ENCODE results near the gene SKIC2. TPM values are rescaled to one million over a fixed set of nuclear protein-coding genes. Genes with fewer than 3 reads are reported as not detected.

The SKIC2 gene
- total and polyA plus RNA-seq, 4 donors, result 28.1 to 78.0 (median 61.6) TPM

DNA sequence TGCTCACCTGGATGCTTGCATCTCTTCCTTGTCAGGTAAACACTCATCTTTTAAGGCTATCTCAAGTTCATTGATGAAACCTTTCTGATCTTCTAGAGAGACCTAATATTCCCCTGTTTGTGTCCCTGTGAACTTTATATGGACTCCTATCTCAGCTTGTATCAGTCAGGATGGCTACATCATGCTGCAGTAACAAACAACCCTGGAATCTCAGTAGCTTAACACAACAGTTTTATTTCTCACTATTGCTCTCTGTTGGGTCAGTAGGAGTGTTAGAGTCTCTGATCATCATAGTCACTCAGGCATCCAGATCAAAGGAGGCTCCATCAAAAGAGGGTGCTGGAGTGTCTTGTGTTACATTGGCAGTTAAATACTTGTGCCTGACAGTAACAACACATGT, 43.6 kb upstream of the SKIC2 start:
- DNase-seq (no peak), ATAC-seq (ENCODE audit: insufficient read depth, low FRiP score) (no peak)
- TF ChIP-seq, protein P1, sequence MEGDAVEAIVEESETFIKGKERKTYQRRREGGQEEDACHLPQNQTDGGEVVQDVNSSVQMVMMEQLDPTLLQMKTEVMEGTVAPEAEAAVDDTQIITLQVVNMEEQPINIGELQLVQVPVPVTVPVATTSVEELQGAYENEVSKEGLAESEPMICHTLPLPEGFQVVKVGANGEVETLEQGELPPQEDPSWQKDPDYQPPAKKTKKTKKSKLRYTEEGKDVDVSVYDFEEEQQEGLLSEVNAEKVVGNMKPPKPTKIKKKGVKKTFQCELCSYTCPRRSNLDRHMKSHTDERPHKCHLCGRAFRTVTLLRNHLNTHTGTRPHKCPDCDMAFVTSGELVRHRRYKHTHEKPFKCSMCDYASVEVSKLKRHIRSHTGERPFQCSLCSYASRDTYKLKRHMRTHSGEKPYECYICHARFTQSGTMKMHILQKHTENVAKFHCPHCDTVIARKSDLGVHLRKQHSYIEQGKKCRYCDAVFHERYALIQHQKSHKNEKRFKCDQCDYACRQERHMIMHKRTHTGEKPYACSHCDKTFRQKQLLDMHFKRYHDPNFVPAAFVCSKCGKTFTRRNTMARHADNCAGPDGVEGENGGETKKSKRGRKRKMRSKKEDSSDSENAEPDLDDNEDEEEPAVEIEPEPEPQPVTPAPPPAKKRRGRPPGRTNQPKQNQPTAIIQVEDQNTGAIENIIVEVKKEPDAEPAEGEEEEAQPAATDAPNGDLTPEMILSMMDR (IDR thresholded peaks at IDR 0.05; ENCODE audit: control extremely low read depth, extremely low read depth), result no peak
- Histone ChIP-seq H3K4me3 (no peak overlapping the region), H3K27me3 (ENCODE audit: control insufficient read depth in 3 of 3, insufficient read depth in 3 of 3, low read length in 2 of 3) (no peaks in the 10 kb centered on the region), H3K9me3 (ENCODE audit: control insufficient read depth in 4 of 4, insufficient read depth in 3 of 4, low read length in 3 of 4) (no peaks in the 10 kb centered on the region), H3K4me1 (ENCODE audit: control insufficient read depth in 5 of 5, insufficient read depth in 5 of 5, low read length in 5 of 5) (peaks cover 0 to 1% (median 0%) of the 10 kb centered on the region in 5 donors), H3K27ac (ENCODE audit: low read depth in 1 of 2, low read length in 1 of 2) (no peak overlapping the region), H3K9ac (ENCODE audit: insufficient read depth in 1 of 2, low read length in 2 of 2) (no peak overlapping the region), H3K36me3 (ENCODE audit: control insufficient read depth in 4 of 4, insufficient read depth in 4 of 4, low read length in 4 of 4) (no peaks in the 10 kb centered on the region)

DNA sequence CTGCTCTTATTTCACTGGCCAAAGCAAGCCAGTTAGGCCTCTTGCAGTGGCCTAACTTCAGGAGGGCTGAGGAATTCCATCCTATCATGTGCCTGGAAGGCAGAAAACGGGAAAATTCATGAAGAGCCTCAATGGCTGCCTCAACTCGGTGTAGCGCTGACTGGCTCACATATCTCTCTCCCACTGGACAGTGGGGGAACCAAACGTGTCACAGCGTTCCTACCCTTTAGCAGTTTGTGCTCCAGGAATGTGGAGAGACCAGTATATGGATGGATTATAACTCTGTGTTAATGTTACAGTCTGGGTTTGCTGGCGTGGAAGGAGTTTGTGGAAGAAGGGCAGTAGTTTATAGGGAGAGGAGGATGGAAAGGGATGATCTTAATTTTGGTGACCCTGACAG, 43.2 kb upstream of the SKIC2 start:
- peaks cover 0 to 5% (median 0%) of the 10 kb centered on the region in 5 donors for H3K4me1 ChIP-seq (ENCODE audit: control insufficient read depth in 5 of 5, insufficient read depth in 5 of 5, low read length in 5 of 5)
- H3K27ac ChIP-seq (ENCODE audit: low read depth in 1 of 2, low read length in 1 of 2), result no peak overlapping the region
- DNase-seq (no peak), ATAC-seq (ENCODE audit: insufficient read depth, low FRiP score) (no peak)
- H3K36me3 ChIP-seq (ENCODE audit: control insufficient read depth in 4 of 4, insufficient read depth in 4 of 4, low read length in 4 of 4), result no peaks in the 10 kb centered on the region
- H3K27me3 ChIP-seq (ENCODE audit: control insufficient read depth in 3 of 3, insufficient read depth in 3 of 3, low read length in 2 of 3), result no peaks in the 10 kb centered on the region
- no peaks in the 10 kb centered on the region for H3K9me3 ChIP-seq (ENCODE audit: control insufficient read depth in 4 of 4, insufficient read depth in 3 of 4, low read length in 3 of 4)
- H3K4me3 ChIP-seq, result no peak overlapping the region
- H3K9ac ChIP-seq (ENCODE audit: insufficient read depth in 1 of 2, low read length in 2 of 2), result no peak overlapping the region
- TF ChIP-seq, protein P1 (IDR thresholded peaks at IDR 0.05; ENCODE audit: control extremely low read depth, extremely low read depth), result no peak
- WGBS, 2 donors, result 87% methylated on average over 6 of the region's 6 CpGs

DNA sequence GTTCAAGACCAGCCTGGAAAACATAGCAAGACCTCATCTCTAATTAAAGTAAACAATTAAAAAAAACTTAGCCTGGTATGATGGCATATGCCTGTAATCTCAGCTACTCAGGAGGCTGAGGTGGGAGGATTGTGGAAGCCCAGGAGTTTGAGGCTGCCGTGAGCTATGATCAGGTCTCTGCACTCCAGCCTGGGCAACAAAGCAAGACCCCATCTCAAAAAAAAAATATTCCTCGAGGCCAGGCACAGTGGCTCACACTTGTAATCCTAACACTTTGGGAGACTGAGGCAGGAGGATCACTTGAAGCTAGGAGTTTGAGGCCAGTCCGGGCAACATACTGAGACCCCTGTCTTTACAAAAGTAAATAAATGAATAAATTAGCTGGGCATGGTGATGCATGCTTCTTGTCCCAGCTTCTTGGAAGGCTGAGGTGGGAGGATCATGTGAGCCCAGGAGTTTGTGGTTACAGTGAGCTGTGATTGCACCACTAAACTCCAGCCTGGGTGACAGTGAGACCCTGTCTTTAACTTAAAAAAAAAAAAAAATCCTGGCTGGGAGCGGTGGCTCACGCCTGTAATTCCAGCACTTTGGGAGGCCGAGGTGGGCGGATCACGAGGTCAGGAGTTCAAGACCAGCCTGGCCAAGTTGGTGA, 40.8 kb upstream of the SKIC2 start:
- ATAC-seq (ENCODE audit: insufficient read depth, low FRiP score) (no peak), DNase-seq (no peak)
- Histone ChIP-seq H3K27me3 (ENCODE audit: control insufficient read depth in 3 of 3, insufficient read depth in 3 of 3, low read length in 2 of 3) (no peaks in the 10 kb centered on the region), H3K4me3 (no peak overlapping the region), H3K27ac (ENCODE audit: low read depth in 1 of 2, low read length in 1 of 2) (no peak overlapping the region), H3K9ac (ENCODE audit: insufficient read depth in 1 of 2, low read length in 2 of 2) (no peak overlapping the region), H3K36me3 (ENCODE audit: control insufficient read depth in 4 of 4, insufficient read depth in 4 of 4, low read length in 4 of 4) (no peaks in the 10 kb centered on the region), H3K9me3 (ENCODE audit: control insufficient read depth in 4 of 4, insufficient read depth in 3 of 4, low read length in 3 of 4) (no peaks in the 10 kb centered on the region), H3K4me1 (ENCODE audit: control insufficient read depth in 5 of 5, insufficient read depth in 5 of 5, low read length in 5 of 5) (peaks cover 0 to 8% (median 0%) of the 10 kb centered on the region in 5 donors)
- TF ChIP-seq, protein P1 (IDR thresholded peaks at IDR 0.05; ENCODE audit: control extremely low read depth, extremely low read depth), result no peak
- WGBS, 2 donors, result 79 to 83% methylated on average over 8 of the region's 8 CpGs
